ENCODE measurements around the gene GUSB.
"Not testable (repeated sequence)": the region's sequence is repeated elsewhere in the genome, so short reads cannot be mapped to it uniquely, and the experiment has no call there.

The GUSB gene

GRCh38 chr7:65974876-65975275 lies 7.1 kb downstream of the GUSB start:
- DNase-seq = no peak

- DNase-seq = no peak
Measured at GRCh38 chr7:65974191-65974801, 7.7 kb downstream of the GUSB start.

- DNase-seq = no peak
Measured at GRCh38 chr7:65972976-65973375, 9.0 kb downstream of the GUSB start.

DNA sequence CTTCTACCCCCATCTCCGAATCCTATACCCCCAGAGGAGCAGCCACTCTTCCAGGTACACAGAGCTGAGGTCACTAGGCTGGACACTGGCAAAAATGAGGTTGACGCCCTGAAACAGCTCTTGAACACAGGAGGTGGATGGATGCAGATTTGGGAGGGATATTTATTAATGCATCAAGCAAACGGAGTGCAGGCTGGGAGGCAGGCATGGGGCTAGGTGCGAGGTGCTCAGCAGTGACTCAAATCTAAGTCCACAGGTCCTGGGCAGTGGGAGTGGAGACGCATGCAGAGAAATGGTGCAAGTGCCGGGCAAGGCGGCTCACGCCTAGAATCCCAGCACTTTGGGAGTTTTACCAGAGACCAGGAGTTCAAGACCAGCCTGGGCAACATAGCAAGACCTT lies 11.0 kb downstream of the GUSB start:
- no peak for DNase-seq

- no peak for DNase-seq
Measured at GRCh38 chr7:65968256-65969185, 13.5 kb downstream of the GUSB start.

GRCh38 chr7:65967361-65968155 lies 14.5 kb downstream of the GUSB start:
- DNase-seq = no peak

- no peak for DNase-seq
Measured at GRCh38 chr7:65966146-65966545, 15.9 kb downstream of the GUSB start.

DNA sequence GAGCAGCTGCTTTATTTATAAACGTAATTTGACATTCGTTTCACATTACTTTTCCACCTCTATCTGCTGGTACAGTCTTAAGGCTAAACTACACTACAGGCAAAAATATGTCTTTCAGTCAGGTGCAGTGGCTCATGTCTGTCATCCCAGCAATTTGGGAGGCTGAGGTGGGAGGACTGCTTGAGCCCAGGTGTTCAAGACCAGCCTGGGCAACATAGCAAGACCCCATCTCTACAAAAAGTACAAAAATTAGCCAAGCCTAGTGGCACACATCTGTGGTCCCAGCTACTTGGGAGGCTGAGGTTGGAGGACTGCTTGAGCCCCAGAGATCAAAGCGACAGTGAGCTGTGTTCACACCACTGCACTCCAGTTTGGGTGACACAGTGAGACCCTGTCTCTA lies 17.3 kb downstream of the GUSB start:
- not testable (repeated sequence) for DNase-seq

- DNase-seq = no peak
Measured at GRCh38 chr7:65962033-65962432, 20.0 kb downstream of the GUSB start.

DNA sequence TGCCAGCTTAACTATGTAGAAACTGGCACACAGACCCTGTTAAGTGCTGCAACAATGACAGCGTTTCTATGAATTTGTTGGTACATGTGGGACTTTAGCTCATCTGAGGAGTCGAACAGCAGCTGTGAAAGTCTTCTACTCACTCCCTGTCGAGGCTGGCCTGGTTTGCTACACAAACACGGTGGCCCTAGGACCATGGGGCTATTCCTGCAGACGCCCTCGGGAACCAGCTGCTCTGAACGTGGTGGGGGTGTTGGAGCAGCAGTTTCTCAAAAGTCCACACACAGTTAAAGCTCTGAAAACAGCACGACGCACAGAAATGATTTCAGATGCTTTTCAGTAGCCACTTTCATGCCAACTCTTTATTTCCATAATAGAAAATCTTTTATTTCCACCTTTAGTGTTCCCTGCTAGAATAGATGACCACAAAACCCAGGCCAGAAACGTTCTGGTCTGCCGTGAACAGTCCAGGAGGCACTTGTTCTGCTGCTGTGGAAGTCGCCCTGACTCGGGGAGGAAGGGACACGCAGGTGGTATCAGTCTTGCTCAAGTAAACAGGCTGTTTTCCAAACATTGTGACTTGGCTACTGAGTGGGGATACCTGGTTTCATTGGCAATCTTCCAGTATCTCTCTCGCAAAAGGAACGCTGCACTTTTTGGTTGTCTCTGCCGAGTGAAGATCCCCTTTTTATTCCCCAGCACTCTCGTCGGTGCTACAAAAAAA lies 21.5 kb downstream of the GUSB start:
- DNase-seq = no peak

GRCh38 chr7:65955718-65956117 lies 26.3 kb downstream of the GUSB start:
- DNase-seq = no peak

DNA sequence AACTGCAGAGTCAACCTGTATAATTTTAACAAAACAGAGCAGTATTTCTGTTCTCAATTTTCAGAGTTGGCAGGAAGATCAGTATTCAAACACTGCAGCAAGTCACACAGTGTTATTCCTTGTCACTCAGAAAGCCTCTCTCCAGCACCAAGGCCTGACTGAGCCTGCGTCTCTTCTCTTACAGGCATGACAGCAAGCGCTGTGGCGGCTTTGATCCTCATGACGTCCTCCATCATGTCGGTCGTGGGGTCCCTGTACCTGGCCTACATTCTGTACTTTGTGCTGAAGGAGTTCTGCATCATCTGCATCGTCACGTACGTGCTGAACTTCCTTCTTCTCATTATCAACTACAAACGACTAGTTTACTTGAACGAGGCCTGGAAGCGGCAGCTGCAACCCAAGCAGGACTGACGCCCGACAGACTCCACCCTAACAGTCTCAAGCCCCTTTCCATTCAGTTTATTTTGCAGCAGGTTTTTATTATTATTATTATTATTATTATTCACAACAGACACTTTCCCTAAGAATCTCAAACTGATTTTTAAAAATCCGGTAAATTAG lies 28.0 kb downstream of the GUSB start:
- no peak for DNase-seq

DNA sequence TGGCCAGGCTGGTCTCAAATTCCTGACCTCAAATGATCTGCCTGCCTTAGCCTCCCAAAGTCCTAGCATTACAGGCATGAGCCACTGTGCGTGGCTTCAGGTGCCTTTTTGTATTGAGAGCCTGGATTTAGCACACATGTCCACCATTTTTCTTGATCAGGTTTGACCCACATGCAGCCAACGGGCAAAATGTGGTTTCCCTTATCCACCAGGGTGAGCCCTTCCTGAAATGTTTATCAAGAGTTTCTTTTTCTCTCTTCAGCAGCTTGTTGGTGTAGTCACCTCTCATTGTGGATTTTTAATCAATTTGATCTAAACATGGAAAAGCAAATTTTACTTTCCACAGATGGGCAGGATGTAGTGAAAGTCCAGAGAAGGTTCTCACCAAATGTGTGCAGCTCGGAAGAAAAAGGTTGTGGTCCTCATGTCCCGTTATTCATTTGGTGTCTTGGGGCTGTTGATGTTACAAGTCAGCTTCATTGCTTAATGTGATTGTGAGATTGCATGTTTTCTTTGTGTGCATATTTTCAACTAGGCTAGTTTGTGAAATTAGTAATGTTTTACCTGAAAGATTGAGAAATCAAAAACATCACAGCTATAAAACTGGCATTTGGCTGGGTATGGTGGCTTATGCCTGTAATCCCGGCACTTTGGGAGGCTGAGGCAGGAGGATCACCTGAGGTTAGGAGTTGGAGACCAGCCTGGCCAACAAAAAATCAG lies 28.9 kb downstream of the GUSB start:
- no peak for DNase-seq

GRCh38 chr7:65951837-65952578 lies 30.0 kb downstream of the GUSB start:
- DNase-seq = no peak

DNA sequence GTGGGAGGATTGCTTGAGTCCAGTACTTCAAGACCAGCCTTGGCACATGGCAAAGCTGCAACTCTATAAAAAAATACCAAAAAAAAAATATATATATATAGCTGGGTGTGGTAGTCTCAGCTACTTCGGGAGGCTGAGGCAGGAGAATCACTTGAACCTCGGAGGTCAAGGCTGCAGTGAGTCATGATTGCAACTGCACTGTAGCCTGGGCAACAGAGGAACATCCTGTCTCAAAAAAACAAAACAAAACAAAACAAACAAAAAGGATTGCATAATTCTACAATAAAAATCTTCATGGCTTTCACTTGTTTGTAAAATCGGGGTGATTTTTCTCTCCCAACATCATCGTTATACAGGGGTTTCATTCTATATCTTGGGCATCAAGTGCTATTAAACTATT lies 35.1 kb downstream of the GUSB start:
- no peak for DNase-seq

GRCh38 chr7:65945787-65946186 lies 36.2 kb downstream of the GUSB start:
- DNase-seq = not testable (repeated sequence)

GRCh38 chr7:65938336-65938895 lies 43.6 kb downstream of the GUSB start:
- DNase-seq = no peak

- no peak for DNase-seq
Measured at GRCh38 chr7:65937296-65937695, 44.7 kb downstream of the GUSB start.

GRCh38 chr7:65931685-65932084 lies 50.3 kb downstream of the GUSB start:
- DNase-seq = no peak
